Measurements from ENCODE around the gene RBM28.

DNA sequence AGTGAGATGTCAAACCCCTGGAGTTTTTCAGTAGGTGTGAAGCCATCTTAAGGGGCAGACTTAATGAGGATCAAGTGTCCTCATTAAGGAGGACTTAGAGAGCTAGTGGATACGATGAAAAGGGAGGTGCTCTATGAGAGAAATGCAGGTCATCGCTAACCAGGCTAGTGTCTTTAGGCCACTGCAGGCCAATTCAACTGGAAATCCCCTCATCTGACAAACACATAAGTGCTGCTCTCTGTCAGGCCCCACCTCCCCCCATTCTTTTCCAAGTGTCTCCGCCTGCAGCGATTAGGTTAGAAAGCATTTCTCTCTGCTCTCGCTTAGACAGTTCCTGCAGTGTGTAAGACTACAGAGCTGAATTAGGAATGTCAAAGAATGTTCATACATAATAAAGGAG is 33.7 kb downstream of the RBM28 start:
- TF ChIP-seq EGR1 (IDR thresholded peaks at IDR 0.05; ENCODE audit: borderline replicate concordance in 1 of 2, low read depth in 2 of 2, low read length in 2 of 2) (no peak), SP1 (IDR thresholded peaks at IDR 0.05; ENCODE audit: low read depth, low read length) (no peak), NRF1 (conservative IDR thresholded peaks at IDR 0.05; ENCODE audit: low read depth, low read length) (no peak), ZZZ3 (IDR thresholded peaks at IDR 0.05; ENCODE audit: control insufficient read depth, insufficient read length, low read depth) (no peak), CREB1 (IDR thresholded peaks at IDR 0.05; ENCODE audit: low read depth) (no peak), MEF2A (IDR thresholded peaks at IDR 0.05; ENCODE audit: insufficient read depth, low read depth, low read length) (no peak), ZNF384 (IDR thresholded peaks at IDR 0.05; ENCODE audit: borderline replicate concordance, low read depth, low read length) (no peak), HDGF (IDR thresholded peaks at IDR 0.05) (no peak)
- TF ChIP-seq, protein P1, sequence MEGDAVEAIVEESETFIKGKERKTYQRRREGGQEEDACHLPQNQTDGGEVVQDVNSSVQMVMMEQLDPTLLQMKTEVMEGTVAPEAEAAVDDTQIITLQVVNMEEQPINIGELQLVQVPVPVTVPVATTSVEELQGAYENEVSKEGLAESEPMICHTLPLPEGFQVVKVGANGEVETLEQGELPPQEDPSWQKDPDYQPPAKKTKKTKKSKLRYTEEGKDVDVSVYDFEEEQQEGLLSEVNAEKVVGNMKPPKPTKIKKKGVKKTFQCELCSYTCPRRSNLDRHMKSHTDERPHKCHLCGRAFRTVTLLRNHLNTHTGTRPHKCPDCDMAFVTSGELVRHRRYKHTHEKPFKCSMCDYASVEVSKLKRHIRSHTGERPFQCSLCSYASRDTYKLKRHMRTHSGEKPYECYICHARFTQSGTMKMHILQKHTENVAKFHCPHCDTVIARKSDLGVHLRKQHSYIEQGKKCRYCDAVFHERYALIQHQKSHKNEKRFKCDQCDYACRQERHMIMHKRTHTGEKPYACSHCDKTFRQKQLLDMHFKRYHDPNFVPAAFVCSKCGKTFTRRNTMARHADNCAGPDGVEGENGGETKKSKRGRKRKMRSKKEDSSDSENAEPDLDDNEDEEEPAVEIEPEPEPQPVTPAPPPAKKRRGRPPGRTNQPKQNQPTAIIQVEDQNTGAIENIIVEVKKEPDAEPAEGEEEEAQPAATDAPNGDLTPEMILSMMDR (IDR thresholded peaks at IDR 0.05 in 2 of 3, conservative IDR thresholded peaks at IDR 0.05 in 1 of 3; ENCODE audit: control insufficient read depth in 2 of 3, extremely low read depth in 1 of 3, insufficient read depth in 1 of 3, low read depth in 3 of 3, low read length in 3 of 3) = no peak
